H1 (cell line): ENCODE data around the gene KRT14.

ENCODE experiments used
- CEBPB ChIP-seq: IDR thresholded peaks from 2 replicates; pipeline ENCODE4 v1.6.1; 2012; ENCODE audit warnings: low read depth, low read length
- CHD1 ChIP-seq: IDR thresholded peaks from 2 replicates; pipeline ENCODE4 v1.6.1; 2012; ENCODE audit warnings: low read depth, low read length, improper control_type of control experiment
- RFX5 ChIP-seq: IDR thresholded peaks from 2 replicates; pipeline ENCODE4 v1.6.1; 2011; ENCODE audit warnings: low read depth, low read length, improper control_type of control experiment, borderline replicate concordance
- TF ChIP-seq, protein P1 (sequence below), 3 experiments: IDR thresholded peaks; 1 replicate in 2 of 3; 2 replicates in 1 of 3; pipeline versions ENCODE4 v1.5.1 to v1.6.1; 2011; ENCODE audit warnings: low read length in 3 of 3, mild to moderate bottlenecking in 3 of 3, inconsistent platforms in 2 of 3, low read depth in 1 of 3, moderate library complexity in 1 of 3; ENCODE audit not compliant: insufficient read depth in 1 of 3; ENCODE audit errors: control extremely low read depth in 1 of 3

DNA sequence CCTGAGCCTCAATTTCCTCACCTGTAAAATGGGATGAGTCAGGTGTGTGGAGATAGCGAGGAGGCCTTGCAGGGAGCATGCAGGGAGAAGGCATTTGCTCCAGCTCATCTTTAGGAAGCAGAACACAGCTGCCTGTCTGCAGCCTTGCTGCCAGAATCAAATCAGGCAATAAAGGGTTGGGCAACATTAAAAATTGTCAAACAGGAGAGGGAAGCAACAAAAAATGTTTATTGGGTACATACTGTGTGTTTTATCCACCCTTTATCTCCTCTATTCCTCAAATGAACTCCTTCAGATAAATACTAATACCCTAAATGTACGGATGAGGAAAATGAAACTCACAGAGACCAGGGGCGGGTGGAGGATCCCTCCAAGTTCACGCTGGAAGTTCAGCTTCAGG is 13.6 kb upstream of the KRT14 start:
- TF ChIP-seq CEBPB: no peak
- TF ChIP-seq RFX5: no peak
- TF ChIP-seq CHD1: no peak
- TF ChIP-seq, protein P1, sequence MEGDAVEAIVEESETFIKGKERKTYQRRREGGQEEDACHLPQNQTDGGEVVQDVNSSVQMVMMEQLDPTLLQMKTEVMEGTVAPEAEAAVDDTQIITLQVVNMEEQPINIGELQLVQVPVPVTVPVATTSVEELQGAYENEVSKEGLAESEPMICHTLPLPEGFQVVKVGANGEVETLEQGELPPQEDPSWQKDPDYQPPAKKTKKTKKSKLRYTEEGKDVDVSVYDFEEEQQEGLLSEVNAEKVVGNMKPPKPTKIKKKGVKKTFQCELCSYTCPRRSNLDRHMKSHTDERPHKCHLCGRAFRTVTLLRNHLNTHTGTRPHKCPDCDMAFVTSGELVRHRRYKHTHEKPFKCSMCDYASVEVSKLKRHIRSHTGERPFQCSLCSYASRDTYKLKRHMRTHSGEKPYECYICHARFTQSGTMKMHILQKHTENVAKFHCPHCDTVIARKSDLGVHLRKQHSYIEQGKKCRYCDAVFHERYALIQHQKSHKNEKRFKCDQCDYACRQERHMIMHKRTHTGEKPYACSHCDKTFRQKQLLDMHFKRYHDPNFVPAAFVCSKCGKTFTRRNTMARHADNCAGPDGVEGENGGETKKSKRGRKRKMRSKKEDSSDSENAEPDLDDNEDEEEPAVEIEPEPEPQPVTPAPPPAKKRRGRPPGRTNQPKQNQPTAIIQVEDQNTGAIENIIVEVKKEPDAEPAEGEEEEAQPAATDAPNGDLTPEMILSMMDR (IDR thresholded peaks at IDR 0.05; ENCODE audit: control extremely low read depth in 1 of 3, insufficient read depth in 1 of 3, low read depth in 1 of 3, low read length in 3 of 3): no peak
